ENCODE data around the gene PDK2.
A peak's percentile ranks its signal among the peaks of the same experiment; 100 is the strongest.

Gene PDK2

DNA sequence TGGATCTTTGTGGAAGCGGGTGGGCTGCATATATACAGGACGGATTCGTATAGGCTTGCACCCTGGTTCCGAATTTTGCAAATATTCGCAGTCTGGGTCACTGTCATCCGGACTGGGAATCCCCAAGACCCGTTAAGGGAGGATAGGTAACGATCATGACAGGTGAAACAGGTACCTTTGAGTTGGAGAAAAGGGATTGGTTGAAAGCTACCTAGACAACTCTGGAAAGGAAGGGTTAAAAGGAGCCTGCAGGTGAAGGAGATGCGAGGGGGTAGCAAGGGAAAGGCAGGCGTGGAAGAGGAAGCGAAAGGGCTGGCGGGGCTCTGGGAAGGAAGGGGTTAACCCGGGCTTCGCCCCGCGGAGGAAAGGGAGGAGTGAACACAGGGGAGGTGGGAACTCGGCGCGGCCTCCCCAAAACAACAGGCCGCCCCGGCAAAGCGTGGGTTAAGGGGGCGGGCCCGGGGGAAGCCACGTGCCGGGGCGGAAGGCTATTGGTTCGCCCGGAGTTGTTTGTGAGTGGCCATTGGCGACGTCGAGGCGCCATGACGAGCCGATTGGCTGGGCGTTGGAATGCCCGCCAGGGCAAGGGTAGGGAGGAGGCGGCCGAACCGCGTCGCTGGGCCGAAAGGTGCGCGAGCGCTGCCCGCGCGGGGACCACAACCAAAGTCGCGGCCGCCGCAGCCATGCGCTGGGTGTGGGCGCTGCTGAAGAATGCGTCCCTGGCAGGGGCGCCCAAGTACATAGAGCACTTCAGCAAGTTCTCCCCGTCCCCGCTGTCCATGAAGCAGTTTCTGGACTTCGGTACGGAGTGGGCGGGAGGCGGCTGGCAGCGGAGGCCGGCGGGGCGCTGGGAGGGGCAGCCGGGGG is at the start of gene PDK2:
Gene PDK2 (plus strand): TSS at position 599 of the 867 bp plus-strand sequence. CDS start 85 bp downstream, at position 684.
- DNase-seq (ENCODE audit: low read depth) = peak; percentile 85

DNA sequence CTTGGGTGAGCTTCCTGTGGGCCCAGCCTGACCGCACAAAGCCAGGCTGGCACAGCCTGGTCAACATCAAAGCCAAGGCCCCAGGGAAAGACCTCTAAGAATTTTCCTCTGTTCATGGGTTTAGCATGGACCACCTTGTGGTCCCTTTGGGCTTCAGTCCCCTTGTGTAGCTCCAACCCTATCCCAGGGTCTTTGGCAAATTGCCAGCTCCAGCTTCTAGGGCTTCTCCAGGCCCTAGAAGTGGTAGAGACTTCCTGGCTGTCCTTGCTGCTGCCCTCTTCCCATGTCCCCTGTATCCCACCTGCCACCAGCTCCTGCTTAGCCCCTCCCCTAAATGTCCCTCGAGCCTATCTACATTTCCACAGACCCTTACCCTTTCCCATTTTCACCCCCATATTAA is 49.0 kb upstream of the PDK2 start:
- no peak for DNase-seq (ENCODE audit: low read depth)

DNA sequence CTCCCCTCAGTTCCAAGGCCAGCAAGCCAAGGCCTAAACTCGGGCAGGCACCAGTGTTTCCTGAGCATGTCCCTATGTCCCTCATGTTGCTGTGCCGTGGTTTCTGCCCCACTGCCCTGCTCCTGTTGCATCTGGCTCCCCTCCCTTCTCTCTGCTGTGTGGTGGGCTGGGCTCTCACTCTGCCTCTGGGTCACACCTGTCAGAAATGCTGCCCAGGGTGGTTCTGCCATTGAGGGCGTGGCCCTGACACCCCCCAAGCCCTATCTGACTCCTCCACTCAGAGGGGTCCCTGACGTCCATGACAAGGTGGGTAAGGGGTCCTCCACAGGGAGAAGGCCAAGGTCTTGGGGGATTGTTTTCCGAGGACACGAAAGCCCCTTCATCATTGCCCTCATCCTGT is 48.5 kb upstream of the PDK2 start:
- no peak for DNase-seq (ENCODE audit: low read depth)

DNA sequence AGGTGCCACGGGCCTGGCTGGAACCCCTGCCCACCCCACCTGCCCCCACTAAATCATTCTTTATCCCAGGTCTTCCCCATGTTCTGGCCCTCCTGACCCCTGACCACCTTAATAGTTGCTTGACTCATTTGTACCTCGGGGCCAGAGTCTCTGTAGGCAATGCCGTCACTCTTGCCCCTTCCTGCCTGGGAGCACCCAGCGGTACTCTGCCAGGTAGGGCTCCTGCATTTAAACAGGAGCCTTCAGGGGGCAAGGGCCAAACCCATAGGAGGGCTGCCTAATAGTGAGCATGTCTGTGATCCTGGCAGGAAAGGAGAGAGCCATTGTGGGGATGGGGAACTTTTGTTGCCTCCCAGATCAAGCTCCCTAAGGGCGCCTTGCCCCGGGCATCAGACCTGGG is 48.1 kb upstream of the PDK2 start:
- DNase-seq (ENCODE audit: low read depth) = no peak

DNA sequence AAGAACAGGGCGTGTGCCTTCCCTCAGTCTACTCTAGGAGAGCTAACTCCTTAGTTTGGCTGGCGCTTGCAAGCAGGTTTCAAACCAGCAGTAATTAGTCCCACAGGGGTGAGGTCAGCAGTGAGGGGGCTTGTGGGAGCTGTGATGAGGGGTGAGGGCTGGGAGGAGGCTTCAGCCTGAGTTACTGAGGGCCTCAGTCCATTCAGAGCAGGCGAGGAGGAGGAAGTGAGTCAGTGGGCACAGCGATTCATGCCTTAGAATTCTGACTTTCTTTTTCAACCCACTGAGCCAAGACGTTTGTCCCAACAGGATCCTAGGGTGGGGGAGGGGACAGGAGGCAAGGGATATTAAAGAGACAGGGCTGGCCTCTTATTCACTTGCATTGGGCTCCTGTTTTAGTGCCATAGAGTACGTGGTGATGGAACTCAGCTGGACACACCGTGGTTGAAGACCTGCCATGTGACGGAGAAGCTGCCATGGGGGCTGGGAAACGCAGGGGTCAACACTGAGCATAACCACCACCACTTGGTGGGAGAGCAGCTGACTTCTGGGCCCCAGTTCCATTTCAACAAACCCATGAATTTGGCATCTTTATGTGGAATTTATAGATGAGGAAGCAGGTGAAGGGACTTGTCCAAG is 47.5 kb upstream of the PDK2 start:
- no peak for DNase-seq (ENCODE audit: low read depth)

DNA sequence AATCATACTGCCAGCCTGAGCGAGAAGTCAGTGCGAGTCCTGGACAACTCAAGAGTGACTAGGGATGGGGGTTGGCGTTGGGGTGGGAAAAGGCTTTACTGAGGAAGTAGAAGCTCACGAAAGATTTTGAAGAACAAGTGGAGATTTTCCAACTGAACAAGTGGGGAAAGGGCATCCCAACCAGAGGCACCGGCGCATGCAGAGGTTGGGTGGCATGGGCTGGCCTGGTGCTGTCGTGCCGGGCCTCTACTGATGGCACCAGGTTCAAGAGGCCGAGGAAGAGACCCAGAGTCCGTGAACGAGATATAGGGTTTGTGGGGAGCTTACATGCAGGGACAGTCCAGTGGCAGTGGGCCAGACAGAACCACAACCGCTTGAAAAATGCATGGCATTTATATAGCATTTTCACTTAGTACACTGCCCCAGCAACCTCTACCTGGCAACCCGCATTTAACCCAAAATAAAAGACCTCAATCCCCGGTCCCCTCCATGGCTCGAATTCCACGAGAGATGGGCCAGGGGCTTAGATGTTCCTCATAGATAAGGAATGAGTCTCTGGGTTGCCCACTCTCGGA is 46.9 kb upstream of the PDK2 start:
- DNase-seq (ENCODE audit: low read depth) = no peak

DNA sequence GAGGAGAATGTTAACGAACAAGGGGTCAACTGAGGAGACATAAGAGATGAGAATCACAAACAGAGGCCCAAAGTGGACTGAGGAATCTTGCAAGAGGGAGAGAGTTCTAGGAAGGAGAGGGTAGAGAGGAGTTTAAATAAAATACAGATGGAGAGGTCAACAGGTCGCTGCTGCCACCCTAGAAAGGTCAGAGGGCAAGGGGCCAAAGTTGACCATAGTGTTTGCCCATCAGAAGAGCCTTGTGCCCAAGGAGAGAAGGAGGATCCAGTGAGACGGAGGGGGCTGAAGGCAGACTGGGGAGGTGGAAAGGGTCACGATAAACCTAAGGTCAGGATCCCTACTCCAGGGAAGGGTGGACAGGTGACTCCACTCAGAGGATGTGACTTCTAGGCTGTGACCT is 46.2 kb upstream of the PDK2 start:
- DNase-seq (ENCODE audit: low read depth) = no peak

DNA sequence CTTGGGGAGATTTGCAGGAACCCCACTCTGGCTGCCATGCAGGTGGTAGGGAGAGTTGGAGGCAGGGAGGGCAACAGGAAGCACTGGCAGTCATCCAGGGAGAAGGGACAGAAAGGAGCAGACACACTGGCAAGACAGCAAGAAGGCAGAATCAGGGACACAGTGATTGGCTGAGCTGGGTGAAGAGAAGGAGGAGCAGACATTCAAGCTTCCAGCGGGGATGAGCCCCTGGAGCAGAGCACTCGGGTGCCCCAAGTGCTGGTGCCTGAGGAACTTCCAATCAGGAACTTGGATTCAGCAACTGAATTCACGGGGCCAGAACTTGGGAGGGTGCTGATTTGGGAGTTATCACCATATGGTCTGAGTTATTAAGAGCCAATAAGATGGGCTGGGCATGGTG is 45.5 kb upstream of the PDK2 start:
- DNase-seq (ENCODE audit: low read depth) = no peak

DNA sequence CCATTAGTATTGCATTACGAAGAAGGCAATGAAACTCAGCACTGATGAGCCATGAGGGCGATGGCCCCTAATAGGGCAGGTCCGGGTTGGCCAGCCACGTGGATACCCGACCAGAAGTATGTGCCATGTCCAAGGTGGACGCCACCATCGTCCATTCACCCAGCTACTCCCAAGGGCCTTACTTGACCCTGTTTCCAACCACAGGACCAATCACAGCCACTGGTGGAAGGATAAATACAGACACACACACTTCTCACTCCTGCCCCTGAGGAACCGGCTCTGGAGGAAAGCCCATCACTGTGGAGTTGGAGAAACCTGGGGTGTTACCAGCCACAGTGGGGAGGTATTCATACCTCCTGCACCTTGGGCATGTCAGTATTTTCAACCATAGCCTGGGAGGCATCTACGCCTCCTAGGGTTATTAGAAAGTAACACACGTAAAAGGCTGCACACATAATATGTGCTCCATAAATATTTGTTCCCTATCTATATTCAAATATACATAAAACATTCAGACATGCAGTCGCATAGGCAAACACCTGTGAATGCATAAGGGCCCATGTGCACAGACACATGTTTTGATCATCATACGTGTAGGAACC is 44.6 kb upstream of the PDK2 start:
- DNase-seq (ENCODE audit: low read depth) = no peak

DNA sequence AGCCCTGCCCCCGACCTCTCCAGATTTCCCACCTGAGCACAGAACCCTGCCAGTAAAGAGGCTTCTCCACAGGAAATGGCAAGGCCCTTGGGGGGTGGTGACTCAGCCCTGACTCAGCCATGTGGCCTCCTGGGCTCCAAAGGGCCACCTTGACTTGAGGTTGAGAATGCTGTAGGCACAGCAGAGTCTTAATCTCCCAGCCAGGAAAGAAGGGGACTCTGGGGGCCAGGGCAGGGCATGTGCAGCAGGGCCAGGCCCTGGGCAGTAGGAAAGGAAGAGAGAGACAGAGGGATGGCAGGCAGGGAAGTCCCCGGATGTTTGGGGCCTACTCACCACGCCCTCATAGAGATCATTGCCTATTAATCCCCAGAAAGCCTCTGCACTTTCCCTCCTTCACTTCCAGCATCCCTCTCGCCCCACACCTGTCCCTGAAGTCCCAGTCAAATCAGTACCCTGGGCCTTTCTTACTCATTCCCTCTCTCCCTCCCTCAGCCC is 44.0 kb upstream of the PDK2 start:
- DNase-seq (ENCODE audit: low read depth) = peak; percentile 19

DNA sequence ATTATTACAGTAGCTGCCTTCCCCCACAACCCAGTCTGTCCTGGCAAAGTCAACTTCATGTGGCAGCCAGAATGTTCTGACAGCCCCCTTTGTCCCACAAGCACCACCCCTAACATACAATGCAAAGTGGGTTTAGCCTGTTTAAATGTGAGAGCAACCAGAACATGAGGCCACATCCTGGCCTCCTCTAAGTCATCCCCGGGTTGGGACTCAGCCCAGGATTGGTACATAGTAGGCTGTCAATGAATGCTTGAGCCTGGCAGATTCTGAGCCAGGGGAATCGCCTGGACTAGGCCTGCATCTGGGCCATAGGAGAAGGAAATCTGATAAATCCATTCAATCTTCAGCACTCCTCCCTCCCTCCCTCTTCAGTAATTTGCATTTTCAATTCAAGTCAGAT is 43.5 kb upstream of the PDK2 start:
- DNase-seq (ENCODE audit: low read depth) = no peak

DNA sequence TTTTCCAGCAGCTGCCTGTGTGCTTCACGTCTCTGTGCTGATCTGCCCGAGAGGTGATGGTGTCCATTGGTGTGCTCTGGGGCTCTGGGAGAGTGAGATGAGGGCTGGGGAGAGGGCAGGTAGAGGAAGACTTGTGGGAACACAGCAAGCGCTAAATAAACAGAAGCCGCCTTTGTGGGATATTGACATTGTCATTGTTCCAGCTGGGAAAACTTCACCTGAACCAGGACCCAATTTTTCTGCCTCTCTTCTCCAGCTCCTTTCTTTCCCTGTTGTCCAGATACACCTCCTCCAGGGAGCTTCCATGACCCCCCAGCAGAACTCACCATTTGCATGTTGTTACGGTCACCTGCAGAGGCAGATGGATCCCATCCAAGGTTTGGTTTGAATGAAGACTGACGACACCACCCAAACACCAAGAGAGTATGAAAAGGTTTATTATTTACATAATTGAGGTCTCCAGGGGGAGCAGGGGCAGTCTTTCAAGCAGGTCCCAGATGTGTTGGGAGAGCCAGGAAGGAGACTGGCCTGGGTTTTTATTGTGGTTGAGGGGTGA is 42.8 kb upstream of the PDK2 start:
- no peak for DNase-seq (ENCODE audit: low read depth)

DNA sequence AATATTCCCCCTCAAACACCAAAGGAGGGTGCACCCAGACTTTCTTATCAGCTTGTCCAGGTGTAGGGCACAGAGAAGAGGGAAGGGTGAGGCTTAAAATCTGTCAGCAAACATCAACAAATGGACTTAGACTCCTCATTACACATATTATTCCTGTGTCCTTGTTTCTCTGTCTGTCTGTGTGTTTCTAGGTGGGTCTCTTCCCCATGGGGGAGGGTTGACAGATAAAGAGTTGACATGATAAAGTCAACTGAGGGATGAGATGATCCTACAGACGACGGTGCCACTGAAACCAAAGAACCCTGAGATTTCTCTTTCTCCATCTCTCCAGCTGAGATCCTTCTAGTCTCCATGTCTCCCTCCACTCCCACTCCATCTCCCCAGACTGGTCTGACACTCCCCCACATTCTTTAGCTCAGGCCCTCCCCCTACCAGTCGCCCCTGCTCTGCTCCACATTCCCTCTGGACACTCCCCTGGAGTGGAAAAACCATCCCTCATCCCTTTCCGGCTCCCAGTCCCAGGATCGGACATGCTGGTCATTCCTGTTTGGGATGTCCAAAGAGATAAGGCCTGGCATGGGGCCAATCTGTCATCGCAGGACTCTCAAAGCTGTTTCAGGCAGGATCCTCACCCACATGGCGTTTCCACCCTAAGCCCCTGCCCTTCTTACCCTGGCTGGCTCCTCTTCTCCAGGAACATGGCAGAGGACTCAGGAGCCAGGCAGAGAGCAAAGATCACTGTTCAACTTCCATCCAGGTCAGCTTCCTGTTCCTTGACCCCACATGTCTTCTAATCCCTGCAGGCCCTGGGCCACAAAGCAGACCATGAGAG is 42.1 kb upstream of the PDK2 start:
- DNase-seq (ENCODE audit: low read depth) = no peak

DNA sequence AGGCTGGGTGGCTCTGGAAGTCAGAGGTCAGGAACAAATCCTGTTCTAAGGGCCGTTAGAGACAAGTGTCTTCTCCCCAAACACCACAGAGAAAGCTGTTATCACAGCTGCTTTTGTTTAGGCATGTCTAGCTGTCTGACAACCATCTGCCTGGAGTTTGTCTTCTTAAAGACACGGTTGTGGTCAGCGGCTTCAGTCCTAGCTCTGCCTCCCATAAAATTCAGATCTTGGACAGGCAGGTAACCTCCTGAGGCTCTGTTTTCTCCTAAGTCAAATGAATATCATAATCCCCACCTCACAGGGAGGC is 41.5 kb upstream of the PDK2 start:
- DNase-seq (ENCODE audit: low read depth) = no peak

DNA sequence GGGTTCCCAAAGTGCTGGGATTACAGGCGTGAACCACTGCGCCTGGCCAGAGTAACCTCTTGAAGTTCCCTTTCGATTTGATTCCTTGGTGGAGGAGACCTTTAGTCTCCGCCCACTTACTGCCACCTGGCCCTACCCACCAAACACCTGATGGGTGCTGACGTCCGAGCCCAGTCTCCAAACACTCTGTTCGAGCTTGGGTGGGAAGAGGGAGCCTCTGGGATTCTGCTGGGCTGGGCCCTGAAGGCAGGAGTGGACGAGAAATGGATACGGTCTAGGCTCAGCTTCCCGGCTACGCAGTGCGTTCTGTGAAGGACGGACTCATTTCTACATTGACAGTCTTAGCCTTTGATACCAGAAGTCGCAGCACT is 40.1 kb upstream of the PDK2 start:
- no peak for DNase-seq (ENCODE audit: low read depth)

DNA sequence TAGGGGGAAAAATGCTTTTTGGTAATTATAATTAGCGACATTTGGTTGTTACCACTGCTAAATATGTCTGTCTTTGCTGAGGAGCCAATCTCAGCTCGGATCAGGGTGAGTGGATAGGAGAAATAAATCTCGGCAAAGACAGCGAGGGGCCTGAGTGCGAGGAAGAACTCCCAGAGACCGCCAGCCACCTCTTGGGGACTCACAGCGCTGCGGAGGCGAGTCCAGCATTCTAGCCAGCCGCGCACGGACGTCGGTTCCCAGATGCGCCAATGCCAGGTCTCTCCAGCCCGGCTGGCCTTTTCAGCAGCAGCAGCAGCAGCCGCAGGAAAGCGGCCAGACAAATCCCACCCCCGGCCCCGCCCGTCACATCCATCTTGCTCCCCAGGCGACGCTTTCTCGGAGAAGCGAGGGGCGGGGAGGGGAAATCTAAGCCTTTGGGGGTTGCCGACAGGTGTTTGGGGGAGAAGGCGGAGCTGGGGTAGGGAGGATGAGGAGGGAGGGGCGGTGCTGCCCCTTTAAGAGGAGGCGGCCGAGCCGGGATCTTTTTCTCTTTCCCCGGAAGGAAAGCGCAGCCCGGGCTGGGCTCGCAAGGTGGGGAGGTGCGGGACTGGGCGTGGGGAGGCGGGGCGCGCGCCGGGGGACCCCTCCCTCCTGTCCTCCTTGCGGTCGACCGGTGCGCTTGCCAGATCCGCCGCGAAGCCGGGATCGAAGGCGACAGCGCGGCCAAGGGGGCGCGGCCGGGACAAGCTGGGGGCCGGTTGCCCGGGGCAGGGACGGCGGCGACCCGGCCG is 39.5 kb upstream of the PDK2 start, which contains the start of gene ITGA3:
Gene ITGA3 (plus strand): TSS at position 685 of the 791 bp plus-strand sequence. CDS start 330 bp downstream, outside the sequence.
- DNase-seq (ENCODE audit: low read depth) = peak; percentile 24

DNA sequence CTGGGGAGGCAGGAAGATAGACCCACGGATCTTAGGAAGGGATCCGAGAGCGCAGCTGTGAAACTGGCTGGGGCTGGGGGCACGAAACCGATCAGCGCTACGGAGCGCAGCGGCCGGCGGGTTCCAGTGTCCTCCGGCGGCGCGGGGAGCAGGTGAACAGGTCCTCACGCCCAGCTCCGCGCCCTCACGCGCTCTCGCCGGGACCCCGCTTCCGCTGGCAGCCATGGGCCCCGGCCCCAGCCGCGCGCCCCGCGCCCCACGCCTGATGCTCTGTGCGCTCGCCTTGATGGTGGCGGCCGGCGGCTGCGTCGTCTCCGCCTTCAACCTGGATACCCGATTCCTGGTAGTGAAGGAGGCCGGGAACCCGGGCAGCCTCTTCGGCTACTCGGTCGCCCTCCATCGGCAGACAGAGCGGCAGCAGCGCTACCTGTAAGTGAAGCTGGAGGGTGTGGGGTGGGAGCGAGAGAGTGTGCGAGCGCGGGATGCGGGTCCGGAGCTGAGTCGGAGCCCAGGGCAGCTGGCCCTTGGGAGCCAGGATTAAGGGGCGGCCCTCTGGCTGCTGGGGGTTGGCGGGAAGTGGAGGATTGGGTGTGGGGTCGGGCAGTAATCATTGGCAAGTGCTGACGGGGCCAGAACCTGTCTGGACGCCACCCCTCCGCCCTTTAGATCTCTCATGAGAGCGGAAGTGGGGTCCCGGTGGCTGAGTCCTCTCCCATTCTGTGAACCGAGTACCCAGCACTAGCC is 38.8 kb upstream of the PDK2 start:
- peak; percentile 27 for DNase-seq (ENCODE audit: low read depth)

DNA sequence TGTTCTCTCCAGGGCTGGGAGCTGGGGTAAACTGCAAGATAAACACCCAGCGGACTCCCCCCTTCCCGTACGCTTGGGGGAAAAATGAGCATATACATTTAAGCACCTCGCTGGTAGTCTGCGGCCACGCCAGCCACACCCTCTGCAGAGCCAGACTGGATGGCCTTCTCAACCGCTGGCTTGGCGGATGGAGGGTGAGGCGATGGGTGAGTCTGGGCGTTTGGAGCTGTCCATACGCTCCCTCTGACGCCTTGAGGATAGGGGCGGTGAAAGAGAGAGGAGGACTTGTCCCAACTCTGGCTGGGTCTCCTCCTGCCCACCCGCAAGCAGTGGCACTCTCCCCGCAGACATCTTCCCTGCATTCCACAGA is 38.2 kb upstream of the PDK2 start:
- no peak for DNase-seq (ENCODE audit: low read depth)

DNA sequence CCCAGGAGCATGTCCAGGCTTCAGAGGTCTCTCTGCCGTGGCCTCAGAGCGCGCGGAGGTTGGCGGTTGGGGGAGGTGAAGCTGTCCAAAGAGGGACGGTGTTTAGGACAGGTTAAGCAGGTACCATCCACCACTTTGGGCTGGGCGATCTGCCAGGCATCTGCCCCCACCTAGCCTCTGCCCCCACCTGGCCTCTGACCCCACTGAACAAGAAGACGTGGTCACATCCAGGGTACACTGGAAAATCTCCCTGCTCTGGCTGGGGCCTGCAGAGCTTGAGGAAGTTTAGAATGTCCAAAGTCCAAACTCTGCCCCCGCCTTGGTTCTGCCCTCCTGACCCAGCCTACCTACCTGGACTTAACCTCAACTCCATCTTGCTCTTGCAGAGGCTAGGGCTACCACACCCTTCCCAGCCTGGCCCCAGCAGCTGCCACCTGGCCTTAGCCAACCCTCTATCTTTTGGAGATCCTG is 37.6 kb upstream of the PDK2 start:
- no peak for DNase-seq (ENCODE audit: low read depth)

All from stimulated activated CD8-positive, alpha-beta memory T cell treated with anti-CD3 and anti-CD28 coated beads, Interleukin-15, amount 100 ng/mL, for 1 hour (primary cell).